K562 (cell line): ENCODE results near the gene MAP3K2. TPM values are rescaled to one million over a fixed set of nuclear protein-coding genes. Genes with fewer than 3 reads are reported as not detected.

Experiments
- BHLHE40 ChIP-seq: IDR thresholded peaks from 2 replicates; pipeline ENCODE4 v1.6.1; 2011; ENCODE audit warnings: low read length, improper control_type of control experiment
- EP300 ChIP-seq: IDR thresholded peaks from 2 replicates; pipeline ENCODE4 v1.6.1; 2012; ENCODE audit warnings: low read length, improper control_type of control experiment
- MCM3 ChIP-seq: fragments of 450-650 bp; IDR thresholded peaks from 2 replicates; pipeline ENCODE4 v1.6.1; 2016
- PYGO2 ChIP-seq: fragments of 450-650 bp; IDR thresholded peaks from 2 replicates; pipeline ENCODE4 v1.6.1; 2016; ENCODE audit warnings: mild to moderate bottlenecking, missing genetic modification characterization, moderate library complexity, missing compliant biosample characterization
- RBFOX2 ChIP-seq: fragments of 200-400 bp; formaldehyde crosslinking; IDR thresholded peaks from 2 replicates; pipeline ENCODE4 v1.6.1; 2017; ENCODE audit warnings: low read depth, mild to moderate bottlenecking, low read length, moderate library complexity
- ZNF511 ChIP-seq: sonication (generic); formaldehyde crosslinking; IDR thresholded peaks from 2 replicates; pipeline ENCODE4 v1.8.0; 2022; ENCODE audit warnings: mild to moderate bottlenecking, missing genetic modification reagents
- ZNF583 ChIP-seq: fragments of 250-450 bp; sonication (Bioruptor Pico); IDR thresholded peaks from 2 replicates; pipeline ENCODE4 v1.4.0; 2020
- polyA plus RNA-seq, 8 experiments: library from polyadenylated mRNA; depleted of rRNA in 4 of 8; stranded (reverse) in 5 of 8; unstranded in 3 of 8; fragments of >200 nt; fragmentation: Nextera tagmentation in 2 of 8; fragmentation: Illumina TruSeq in 1 of 8; extraction: Ambion mirVana in 2 of 8; extraction: Trizol in 1 of 8; gene quantifications; 2 replicates each; pipeline versions ENCODE4 v1.2.1 to v1.2.3, GENCODE V29; 2011 to 2014; ENCODE audit warnings: inconsistent platforms in 1 of 8, missing spikeins in 1 of 8
- total RNA-seq, 7 experiments: library from RNA; depleted of rRNA in 6 of 7; stranded (reverse); fragments of >200 nt in 6 of 7; fragmentation: Illumina TruSeq in 2 of 7; extraction: Trizol in 2 of 7; gene quantifications; 2 replicates each; pipeline versions ENCODE4 v1.2.1 to v1.2.3, GENCODE V29; 2011 to 2021; ENCODE audit warnings: low replicate concordance in 1 of 7
- TF ChIP-seq, protein P1 (sequence below): fragments of 450-650 bp; IDR thresholded peaks from 2 replicates; pipeline ENCODE4 v1.7.1; 2018; ENCODE audit warnings: mild to moderate bottlenecking, low read depth; ENCODE audit not compliant: partially characterized antibody
- TF ChIP-seq, protein P2 (sequence below): sonication (generic); formaldehyde crosslinking; IDR thresholded peaks from 2 replicates; pipeline ENCODE4 v1.8.1; 2023; ENCODE audit warnings: mild to moderate bottlenecking, missing genetic modification reagents
- TF ChIP-seq, protein P3 (sequence below): fragments of 450-650 bp; IDR thresholded peaks from 2 replicates; pipeline ENCODE4 v1.6.1; 2018; ENCODE audit not compliant: partially characterized antibody
- TF ChIP-seq, protein P4 (sequence below): sonication (generic); formaldehyde crosslinking; IDR thresholded peaks from 2 replicates; pipeline ENCODE4 v1.9.0; 2022; ENCODE audit warnings: mild to moderate bottlenecking, missing genetic modification reagents
- TF ChIP-seq, protein P5 (sequence below): IDR thresholded peaks from 2 replicates; pipeline ENCODE4 v1.6.1; 2014; ENCODE audit warnings: antibody characterized with exemption
- TF ChIP-seq, protein P6 (sequence below): fragments of 450-650 bp; formaldehyde crosslinking; IDR thresholded peaks from 2 replicates; pipeline ENCODE4 v1.4.0; 2020; ENCODE audit warnings: mild to moderate bottlenecking, mixed read lengths

MAP3K2 gene
- total and polyA plus RNA-seq, 9 of the 15 experiments (the other 6 are each of a cell fraction or from before 2014, with no cell fraction given): 1.2 to 14.2 (median 5.7) TPM

DNA sequence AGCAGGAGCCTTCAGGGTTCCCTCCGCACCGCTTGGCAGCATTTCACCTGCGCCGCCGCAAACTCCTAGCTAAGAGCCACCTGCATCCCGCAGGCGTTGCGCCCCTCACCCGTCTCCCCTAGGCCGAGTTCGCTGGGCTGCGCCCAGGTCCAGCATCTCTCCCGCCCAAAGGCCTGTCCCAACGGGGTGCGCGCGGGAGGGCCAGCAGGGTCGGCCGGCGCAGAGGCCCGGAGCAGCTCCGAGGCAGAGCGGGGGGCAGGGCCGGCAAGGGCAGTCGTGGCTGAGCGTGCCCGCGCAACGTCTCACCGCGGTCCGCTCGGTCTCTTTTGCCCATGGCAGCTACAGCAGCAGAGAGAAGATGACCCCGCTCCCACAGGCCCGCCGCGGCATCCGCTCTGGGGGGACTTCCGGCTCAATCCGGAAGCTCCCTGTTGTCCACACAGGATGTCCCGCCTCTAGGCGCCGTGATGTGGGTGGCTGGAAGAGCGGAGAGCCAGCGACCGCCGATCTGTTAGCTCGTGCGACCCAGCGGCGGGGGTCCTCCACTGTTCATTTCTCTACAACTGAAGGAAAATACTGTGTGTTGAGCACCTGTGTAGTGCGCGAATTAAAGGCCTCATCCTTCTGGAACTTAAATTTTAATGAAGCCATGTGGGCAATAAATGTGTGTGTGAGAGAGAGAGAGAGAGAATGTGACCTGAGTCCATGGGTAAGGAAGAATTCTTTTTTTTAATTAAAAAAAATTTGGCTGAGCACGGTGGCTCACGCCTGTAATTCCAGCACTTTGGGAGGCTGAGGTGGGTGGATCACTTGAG is 93.8 kb downstream of the MAP3K2 start, which contains the start of gene ERCC3 (continued):
- TF ChIP-seq, protein P1, sequence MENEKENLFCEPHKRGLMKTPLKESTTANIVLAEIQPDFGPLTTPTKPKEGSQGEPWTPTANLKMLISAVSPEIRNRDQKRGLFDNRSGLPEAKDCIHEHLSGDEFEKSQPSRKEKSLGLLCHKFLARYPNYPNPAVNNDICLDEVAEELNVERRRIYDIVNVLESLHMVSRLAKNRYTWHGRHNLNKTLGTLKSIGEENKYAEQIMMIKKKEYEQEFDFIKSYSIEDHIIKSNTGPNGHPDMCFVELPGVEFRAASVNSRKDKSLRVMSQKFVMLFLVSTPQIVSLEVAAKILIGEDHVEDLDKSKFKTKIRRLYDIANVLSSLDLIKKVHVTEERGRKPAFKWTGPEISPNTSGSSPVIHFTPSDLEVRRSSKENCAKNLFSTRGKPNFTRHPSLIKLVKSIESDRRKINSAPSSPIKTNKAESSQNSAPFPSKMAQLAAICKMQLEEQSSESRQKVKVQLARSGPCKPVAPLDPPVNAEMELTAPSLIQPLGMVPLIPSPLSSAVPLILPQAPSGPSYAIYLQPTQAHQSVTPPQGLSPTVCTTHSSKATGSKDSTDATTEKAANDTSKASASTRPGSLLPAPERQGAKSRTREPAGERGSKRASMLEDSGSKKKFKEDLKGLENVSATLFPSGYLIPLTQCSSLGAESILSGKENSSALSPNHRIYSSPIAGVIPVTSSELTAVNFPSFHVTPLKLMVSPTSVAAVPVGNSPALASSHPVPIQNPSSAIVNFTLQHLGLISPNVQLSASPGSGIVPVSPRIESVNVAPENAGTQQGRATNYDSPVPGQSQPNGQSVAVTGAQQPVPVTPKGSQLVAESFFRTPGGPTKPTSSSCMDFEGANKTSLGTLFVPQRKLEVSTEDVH: peak; percentile 88
- TF ChIP-seq PYGO2 (tag) (no peak), ZNF583 (CRISPR knock-in tag) (peak; percentile 71; the same call in 1 of the 2 replicates), ZNF511 (CRISPR knock-in tag) (peak; percentile 90; the same call in 1 of the 2 replicates), BHLHE40 (no peak; the same call in none of the 2 replicates), EP300 (0 out of 2 replicates have a peak, but pooled peaks have one; percentile 4), MCM3 (no peak), RBFOX2 (peak; percentile 92)
- TF ChIP-seq, protein P2, sequence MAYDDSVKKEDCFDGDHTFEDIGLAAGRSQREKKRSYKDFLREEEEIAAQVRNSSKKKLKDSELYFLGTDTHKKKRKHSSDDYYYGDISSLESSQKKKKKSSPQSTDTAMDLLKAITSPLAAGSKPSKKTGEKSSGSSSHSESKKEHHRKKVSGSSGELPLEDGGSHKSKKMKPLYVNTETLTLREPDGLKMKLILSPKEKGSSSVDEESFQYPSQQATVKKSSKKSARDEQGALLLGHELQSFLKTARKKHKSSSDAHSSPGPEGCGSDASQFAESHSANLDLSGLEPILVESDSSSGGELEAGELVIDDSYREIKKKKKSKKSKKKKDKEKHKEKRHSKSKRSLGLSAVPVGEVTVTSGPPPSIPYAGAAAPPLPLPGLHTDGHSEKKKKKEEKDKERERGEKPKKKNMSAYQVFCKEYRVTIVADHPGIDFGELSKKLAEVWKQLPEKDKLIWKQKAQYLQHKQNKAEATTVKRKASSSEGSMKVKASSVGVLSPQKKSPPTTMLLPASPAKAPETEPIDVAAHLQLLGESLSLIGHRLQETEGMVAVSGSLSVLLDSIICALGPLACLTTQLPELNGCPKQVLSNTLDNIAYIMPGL (CRISPR knock-in tag): peak; percentile 55; the same call in 1 of the 2 replicates
- TF ChIP-seq, protein P3, sequence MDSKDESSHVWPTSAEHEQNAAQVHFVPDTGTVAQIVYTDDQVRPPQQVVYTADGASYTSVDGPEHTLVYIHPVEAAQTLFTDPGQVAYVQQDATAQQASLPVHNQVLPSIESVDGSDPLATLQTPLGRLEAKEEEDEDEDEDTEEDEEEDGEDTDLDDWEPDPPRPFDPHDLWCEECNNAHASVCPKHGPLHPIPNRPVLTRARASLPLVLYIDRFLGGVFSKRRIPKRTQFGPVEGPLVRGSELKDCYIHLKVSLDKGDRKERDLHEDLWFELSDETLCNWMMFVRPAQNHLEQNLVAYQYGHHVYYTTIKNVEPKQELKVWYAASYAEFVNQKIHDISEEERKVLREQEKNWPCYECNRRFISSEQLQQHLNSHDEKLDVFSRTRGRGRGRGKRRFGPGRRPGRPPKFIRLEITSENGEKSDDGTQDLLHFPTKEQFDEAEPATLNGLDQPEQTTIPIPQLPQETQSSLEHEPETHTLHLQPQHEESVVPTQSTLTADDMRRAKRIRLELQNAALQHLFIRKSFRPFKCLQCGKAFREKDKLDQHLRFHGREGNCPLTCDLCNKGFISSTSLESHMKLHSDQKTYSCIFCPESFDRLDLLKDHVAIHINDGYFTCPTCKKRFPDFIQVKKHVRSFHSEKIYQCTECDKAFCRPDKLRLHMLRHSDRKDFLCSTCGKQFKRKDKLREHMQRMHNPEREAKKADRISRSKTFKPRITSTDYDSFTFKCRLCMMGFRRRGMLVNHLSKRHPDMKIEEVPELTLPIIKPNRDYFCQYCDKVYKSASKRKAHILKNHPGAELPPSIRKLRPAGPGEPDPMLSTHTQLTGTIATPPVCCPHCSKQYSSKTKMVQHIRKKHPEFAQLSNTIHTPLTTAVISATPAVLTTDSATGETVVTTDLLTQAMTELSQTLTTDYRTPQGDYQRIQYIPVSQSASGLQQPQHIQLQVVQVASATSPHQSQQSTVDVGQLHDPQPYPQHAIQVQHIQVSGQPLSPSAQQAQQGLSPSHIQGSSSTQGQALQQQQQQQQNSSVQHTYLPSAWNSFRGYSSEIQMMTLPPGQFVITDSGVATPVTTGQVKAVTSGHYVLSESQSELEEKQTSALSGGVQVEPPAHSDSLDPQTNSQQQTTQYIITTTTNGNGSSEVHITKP: peak; percentile 84
- TF ChIP-seq, protein P4, sequence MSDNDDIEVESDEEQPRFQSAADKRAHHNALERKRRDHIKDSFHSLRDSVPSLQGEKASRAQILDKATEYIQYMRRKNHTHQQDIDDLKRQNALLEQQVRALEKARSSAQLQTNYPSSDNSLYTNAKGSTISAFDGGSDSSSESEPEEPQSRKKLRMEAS (CRISPR knock-in tag): peak; percentile 55
- TF ChIP-seq, protein P5, sequence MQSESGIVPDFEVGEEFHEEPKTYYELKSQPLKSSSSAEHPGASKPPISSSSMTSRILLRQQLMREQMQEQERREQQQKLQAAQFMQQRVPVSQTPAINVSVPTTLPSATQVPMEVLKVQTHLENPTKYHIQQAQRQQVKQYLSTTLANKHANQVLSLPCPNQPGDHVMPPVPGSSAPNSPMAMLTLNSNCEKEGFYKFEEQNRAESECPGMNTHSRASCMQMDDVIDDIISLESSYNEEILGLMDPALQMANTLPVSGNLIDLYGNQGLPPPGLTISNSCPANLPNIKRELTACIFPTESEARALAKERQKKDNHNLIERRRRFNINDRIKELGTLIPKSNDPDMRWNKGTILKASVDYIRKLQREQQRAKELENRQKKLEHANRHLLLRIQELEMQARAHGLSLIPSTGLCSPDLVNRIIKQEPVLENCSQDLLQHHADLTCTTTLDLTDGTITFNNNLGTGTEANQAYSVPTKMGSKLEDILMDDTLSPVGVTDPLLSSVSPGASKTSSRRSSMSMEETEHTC: no peak
- TF ChIP-seq, protein P6, sequence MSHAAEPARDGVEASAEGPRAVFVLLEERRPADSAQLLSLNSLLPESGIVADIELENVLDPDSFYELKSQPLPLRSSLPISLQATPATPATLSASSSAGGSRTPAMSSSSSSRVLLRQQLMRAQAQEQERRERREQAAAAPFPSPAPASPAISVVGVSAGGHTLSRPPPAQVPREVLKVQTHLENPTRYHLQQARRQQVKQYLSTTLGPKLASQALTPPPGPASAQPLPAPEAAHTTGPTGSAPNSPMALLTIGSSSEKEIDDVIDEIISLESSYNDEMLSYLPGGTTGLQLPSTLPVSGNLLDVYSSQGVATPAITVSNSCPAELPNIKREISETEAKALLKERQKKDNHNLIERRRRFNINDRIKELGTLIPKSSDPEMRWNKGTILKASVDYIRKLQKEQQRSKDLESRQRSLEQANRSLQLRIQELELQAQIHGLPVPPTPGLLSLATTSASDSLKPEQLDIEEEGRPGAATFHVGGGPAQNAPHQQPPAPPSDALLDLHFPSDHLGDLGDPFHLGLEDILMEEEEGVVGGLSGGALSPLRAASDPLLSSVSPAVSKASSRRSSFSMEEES: no peak
